DMS114 treated with DMSO at 0.1 percent for 48 hours (cell line): ENCODE data around the gene SLC12A8.

Experiments used
- DNase-seq: peaks from one replicate; lab custom pipeline; 2025; ENCODE audit not compliant: unreplicated experiment; lab: John Stamatoyannopoulos, UW

SLC12A8 gene

GRCh38 chr3:125219261-125219701 lies 6.7 kb upstream of the SLC12A8 start:
- DNase-seq: no peak

DNA sequence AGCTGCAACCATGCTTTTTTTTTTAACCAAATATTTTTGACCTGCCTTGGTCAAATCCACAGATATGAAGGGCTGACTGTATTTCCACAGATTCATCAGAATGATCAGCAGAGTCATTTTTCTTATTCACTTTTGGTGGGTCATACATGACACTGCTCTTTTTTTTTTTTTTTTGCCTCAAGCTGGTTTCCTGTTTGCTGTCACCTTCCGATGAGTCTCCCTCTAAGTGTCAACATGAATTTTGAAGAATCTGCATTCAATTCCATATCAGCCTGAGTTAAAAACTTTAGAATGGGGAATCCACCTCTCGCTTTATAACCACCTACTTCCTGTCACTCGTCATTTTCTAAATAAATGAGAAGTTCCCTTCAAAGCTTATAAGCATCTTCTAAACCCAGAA lies 2.2 kb upstream of the SLC12A8 start:
- no peak for DNase-seq

GRCh38 chr3:125213946-125214542 lies 1.5 kb upstream of the SLC12A8 start:
- no peak for DNase-seq

- no peak for DNase-seq
Measured at GRCh38 chr3:125213364-125213755, 812 bp upstream of the SLC12A8 start.

GRCh38 chr3:125212091-125212508 lies 448 bp downstream of the SLC12A8 start:
- DNase-seq: no peak

DNA sequence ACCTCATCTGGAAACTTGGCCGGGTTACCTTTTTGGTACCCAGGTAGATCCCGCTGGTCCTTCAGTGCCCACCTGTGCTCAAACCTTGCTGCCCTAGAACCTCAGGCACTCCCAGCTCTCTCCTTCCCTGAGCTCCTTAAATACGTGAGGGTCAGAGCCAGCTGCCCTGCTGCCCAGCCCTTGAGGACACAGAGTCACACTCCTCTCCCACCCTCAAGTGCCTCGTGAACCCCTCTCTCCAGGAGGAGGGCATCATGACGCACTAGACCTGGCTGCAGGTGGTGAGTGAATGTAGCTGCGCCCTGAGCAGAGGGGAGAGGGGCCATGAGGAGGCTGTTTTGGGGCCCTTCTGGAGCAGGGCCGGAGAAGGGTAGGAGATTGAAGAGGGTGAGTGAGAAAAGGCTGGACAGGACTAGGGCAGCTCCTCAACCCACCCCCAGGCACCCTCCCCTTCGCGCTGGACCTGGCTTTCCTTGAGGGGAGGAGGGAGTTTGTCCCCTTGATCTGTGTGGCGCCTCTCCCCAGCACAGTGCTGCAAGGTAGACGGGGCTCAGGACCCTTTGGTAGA lies 941 bp downstream of the SLC12A8 start:
- DNase-seq: no peak

DNA sequence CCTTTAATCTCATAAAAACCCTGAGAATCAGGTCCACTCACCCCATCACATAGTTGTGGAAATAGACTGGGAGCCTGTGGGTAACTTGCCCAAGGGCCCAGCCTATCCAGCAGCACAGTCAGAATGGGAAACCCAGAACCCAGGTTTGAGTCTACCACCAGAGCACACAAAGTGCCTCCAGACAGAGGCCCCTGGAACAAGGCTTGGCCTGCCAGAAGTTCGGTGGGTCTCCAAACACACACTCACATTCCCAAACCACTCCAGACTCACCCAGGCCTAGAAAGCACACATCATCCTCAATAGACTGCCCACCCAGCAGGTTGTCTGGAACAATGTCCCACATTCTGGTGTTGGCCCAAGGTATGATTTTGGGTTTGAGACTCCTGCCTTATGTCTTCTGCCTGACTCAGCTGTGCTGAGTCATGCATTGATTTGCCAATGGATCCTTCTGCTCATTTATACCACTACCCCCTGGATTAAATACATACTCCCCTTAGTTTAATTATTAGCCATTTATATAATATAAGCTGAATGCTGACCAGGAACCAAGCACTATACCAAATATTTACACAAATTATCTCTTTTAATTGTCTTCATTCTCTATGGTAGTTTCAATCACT lies 4.5 kb downstream of the SLC12A8 start:
- DNase-seq: no peak

DNA sequence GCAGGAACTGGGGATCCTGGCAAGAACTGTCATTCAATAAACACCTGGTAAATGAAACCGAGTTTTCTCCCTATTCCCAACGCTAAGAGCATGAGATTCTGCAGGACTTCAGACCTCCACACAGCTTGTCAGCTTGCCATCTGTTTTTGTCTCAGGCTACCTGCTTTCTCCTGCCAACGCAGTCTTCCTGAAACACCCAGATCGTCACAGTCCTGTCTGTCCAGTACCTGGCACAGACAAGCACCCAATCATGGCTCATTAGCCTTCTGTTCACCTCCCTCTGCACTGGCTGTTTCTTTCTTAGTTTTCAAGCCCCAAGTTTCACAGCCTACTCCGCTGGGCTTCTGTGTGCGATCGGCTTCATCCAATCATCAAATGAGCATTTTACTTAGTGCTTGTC lies 5.0 kb downstream of the SLC12A8 start:
- no peak for DNase-seq

DNA sequence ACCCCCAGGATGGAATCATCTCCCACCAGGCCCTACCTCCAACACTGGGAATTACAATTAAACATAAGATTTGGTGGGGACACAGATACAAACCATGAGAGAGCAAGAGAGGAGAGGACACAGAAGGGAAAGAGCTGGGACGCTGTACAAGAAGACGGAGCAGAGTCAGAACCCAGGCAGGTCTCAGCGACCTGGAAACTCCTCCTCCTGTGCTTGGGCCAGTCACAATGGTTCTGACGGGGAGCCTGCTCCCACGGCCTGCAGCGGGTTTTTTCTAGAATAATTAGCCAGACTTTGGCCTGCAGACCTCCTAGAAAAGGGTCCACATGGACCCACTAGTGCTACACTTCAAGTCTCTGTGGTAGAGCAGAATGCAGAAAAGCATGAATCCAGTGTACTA lies 5.6 kb downstream of the SLC12A8 start:
- DNase-seq: no peak

- DNase-seq: no peak
Measured at GRCh38 chr3:125203731-125204130, 8.8 kb downstream of the SLC12A8 start.

DNA sequence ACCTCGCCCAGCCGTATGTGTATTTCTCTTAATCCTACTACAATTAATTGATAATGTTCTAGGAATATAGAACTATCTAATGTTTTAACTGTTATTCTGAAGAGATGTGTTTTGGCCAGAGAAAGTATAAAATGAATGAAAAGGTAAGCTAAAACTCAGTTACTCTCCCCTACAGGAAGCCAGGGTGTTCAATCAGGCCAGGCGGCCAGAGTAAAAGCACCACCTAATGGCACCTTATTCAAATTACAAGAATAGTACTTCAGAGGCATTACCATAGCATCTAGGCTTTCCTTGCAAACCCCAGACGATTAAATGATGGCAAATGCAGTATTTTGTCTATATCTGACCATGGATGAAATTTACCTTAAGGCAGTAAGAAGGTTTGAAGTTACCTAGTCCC lies 10.4 kb downstream of the SLC12A8 start:
- DNase-seq: no peak

- DNase-seq: no peak
Measured at GRCh38 chr3:125200731-125201139, 11.8 kb downstream of the SLC12A8 start.

- DNase-seq: no peak
Measured at GRCh38 chr3:125194849-125195601, 17.5 kb downstream of the SLC12A8 start.

- DNase-seq: no peak
Measured at GRCh38 chr3:125194061-125194848, 18.3 kb downstream of the SLC12A8 start.

DNA sequence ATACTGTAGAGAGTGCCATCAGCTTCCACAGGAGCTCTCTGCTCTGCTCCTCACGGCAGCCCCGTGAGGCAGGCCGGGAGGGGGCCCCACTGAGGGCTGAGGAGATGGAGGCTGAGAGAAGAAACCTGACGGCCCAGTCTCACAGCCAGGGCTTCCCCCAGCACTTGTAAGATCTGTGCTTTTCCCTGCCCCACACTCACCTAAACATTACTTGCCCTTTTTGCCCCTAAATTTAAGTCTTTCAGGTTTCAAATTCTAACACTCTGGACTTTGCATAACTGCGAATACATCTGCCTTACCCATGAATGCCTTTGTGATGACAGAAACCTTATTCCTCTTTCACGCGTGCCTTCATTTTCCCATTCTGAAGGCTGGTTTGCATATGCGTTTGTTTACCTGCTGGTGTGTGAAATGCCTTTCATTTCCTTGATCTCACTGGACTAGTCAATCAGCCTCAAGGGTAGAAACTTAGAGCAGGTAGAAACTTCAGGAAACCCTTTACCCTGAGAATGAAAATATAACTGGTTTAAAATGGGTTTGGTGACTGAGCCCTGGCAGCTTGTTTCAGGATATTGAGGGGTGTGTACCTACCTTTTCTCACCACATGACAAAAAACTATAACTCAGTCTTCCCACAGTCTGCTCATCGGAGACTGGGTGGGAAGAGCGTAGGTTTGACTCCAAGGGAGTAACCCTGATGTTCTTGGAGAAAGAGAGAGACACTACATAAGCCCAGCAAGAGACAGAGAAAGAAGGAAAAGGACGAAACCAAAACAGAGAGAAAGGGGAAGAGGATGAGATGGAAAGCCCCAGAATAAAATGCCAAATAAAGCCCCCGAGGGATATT lies 20.1 kb downstream of the SLC12A8 start:
- no peak for DNase-seq

DNA sequence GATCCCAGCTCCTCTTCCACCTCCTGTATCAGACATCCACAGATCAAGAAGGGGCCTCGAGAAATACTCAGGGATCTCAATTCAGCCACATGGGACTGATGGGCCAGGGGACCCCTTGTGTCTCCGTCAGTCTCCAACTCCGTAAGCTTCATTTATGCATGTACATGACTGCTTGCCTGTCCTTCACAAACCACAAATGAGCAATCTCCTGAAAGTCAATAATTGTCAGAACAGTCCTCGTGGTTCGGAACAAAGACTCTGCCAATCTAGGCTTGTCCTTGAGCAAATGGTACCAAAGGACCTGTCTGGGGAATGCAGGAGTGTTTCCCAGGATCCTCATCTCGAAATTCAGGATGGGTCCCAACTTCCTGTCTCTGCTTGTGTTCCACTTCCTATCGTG lies 20.8 kb downstream of the SLC12A8 start:
- DNase-seq: no peak

DNA sequence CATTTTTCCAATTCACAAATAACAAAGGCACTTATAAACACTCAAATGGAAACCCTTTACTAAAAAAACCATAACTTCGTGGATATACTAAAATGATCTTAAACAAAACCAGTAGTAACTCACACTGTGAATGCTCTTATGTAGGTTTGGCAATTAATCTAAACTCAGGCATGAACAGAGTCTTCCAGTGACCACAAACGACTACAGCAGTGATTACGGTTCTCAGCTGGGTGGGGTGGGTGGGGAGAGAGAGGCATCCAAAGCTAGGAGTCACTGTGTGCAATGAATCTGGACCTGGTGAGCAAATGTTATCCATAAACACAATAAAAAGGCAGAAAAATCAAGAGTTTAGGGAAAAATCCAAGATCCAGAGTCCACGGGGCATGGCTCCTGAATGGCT lies 21.3 kb downstream of the SLC12A8 start:
- no peak for DNase-seq

DNA sequence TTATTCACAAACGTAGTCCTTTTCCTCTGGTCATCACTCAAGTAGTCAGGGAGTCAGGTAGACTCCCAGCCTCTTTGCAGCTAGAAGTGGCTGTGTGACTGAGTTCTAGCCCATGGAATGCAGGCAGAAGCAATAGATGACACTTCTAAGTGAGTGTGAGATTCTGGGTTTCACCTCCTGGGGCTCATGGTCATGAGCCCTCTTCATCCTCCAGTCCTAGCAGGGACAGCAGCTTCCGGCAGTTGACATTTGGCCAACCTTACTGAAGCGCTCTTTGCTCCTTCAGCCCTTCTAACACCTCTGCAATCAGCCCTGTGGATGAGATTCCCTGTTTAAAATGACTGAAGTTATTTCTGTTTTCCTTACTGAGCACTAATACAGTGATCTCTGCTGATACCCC lies 21.8 kb downstream of the SLC12A8 start:
- DNase-seq: no peak

DNA sequence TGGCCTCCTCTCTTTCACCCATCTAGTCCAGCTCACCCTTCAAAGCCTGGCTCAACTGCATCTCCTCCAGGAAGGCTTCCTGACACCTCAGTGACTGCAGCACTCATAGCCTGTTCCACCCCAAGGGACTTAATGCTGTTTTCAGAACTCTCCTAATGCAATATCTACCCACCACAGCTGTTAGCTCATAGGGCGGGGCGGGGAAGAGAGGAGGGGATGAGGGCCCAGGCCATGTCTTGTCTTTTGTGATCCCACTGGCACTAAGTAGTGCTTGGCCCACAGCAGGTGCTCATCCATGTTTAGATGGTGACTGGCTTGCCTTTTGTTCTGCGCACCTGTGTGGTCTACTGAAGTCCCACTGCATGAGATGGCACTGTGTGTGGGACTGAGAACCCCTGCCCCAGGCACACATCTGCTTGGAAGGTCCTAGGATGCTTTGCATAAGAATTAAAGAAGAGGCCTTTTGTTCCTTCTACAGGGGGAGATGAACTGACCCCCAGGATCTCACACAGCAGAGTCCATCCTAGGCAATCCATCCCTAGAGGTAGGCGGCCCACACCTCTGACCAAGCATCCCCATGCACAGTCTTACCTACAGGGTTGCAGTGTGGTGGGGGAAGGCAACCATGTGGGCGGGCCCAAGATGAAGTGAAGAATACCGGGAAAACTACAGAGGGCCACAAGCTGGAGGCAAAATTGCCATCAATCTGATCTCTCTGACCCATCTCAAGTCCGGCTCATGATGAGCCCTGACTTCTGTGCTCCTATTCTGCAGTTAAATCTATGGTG lies 23.0 kb downstream of the SLC12A8 start:
- DNase-seq: no peak

GRCh38 chr3:125188955-125189354 lies 23.6 kb downstream of the SLC12A8 start:
- DNase-seq: no peak
